Fibroblast of lung (primary cell): ENCODE measurements around the gene SCN1B.
"Not testable (repeated sequence)": the region's sequence is repeated elsewhere in the genome, so short reads cannot be mapped to it uniquely, and the experiment has no call there.

Source experiments
- EZH2 ChIP-seq: IDR thresholded peaks from 2 replicates; pipeline ENCODE4 v1.5.1; 2012; ENCODE audit warnings: low read length, control low read depth, mild to moderate bottlenecking; ENCODE audit errors: missing control alignments
- TF ChIP-seq, protein P1 (sequence below), 2 donors: IDR thresholded peaks in 1 of 2; conservative IDR thresholded peaks in 1 of 2; 1 replicate in 1 of 2; 2 replicates in 1 of 2; pipeline ENCODE4 v1.5.1; 2011 to 2012; ENCODE audit warnings: low read length in 2 of 2, control low read depth in 1 of 2, inconsistent platforms in 1 of 2, low read depth in 1 of 2, mild to moderate bottlenecking in 1 of 2

DNA sequence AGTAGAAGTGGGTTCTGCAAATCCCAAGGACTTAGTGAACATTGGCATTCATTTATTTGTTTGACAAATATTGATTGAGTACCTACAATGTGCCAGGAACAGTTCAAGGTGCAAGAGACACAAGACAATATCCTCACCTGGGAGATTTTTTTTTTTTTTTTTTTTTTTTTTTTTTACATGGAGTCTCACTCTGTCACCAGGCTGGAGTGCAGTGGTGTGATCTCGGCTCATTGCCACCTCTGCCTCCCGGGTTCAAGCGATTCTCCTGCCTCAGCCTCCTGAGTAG lies 1.7 kb upstream of the SCN1B start:
- TF ChIP-seq, protein P1, sequence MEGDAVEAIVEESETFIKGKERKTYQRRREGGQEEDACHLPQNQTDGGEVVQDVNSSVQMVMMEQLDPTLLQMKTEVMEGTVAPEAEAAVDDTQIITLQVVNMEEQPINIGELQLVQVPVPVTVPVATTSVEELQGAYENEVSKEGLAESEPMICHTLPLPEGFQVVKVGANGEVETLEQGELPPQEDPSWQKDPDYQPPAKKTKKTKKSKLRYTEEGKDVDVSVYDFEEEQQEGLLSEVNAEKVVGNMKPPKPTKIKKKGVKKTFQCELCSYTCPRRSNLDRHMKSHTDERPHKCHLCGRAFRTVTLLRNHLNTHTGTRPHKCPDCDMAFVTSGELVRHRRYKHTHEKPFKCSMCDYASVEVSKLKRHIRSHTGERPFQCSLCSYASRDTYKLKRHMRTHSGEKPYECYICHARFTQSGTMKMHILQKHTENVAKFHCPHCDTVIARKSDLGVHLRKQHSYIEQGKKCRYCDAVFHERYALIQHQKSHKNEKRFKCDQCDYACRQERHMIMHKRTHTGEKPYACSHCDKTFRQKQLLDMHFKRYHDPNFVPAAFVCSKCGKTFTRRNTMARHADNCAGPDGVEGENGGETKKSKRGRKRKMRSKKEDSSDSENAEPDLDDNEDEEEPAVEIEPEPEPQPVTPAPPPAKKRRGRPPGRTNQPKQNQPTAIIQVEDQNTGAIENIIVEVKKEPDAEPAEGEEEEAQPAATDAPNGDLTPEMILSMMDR (conservative IDR thresholded peaks at IDR 0.05 in 1 of 2, IDR thresholded peaks at IDR 0.05 in 1 of 2; ENCODE audit: low read depth in 1 of 2, low read length in 2 of 2): not testable (repeated sequence)
- TF ChIP-seq EZH2: not testable (repeated sequence)
